SU-DHL-6 (cell line): ENCODE data around the gene TNFRSF1B.

ENCODE experiments used
- EZH2phosphoT487 ChIP-seq: fragments of 200-600 bp; sonication (generic), shearing (Covaris generic); conservative IDR thresholded peaks from 2 replicates; pipeline ENCODE4 v1.6.1; 2018; ENCODE audit warnings: mild to moderate bottlenecking, antibody characterized with exemption, low read length, moderate library complexity, mixed read lengths
- TF ChIP-seq, protein P1 (sequence below): fragments of 200-600 bp; sonication (generic); IDR thresholded peaks from one replicate; pipeline ENCODE4 v1.5.1; 2017; ENCODE audit warnings: antibody characterized with exemption, mild to moderate bottlenecking, low read length, moderate library complexity; ENCODE audit not compliant: insufficient read depth, poor library complexity, severe bottlenecking

DNA sequence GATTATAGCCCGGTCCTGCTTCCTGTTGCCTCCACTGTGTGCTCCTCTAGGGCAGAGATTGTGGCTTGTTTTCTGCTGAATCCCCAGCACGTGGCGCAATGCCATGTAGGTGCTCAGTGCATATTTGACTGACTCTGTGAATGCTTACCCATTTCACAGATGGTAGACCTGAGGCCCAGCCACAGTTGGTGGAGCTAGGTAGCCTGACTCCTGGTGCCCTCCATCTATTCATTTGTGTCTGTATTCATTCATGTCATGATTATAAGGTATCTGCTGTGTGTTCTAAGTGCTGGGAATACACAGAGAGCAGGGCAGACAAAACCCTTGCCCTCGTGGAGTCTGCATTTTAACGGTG, 22.5 kb downstream of the TNFRSF1B start:
- TF ChIP-seq, protein P1, sequence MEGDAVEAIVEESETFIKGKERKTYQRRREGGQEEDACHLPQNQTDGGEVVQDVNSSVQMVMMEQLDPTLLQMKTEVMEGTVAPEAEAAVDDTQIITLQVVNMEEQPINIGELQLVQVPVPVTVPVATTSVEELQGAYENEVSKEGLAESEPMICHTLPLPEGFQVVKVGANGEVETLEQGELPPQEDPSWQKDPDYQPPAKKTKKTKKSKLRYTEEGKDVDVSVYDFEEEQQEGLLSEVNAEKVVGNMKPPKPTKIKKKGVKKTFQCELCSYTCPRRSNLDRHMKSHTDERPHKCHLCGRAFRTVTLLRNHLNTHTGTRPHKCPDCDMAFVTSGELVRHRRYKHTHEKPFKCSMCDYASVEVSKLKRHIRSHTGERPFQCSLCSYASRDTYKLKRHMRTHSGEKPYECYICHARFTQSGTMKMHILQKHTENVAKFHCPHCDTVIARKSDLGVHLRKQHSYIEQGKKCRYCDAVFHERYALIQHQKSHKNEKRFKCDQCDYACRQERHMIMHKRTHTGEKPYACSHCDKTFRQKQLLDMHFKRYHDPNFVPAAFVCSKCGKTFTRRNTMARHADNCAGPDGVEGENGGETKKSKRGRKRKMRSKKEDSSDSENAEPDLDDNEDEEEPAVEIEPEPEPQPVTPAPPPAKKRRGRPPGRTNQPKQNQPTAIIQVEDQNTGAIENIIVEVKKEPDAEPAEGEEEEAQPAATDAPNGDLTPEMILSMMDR, result no peak
- TF ChIP-seq EZH2phosphoT487, result no peak
